ENCODE measurements around the gene LPAR1.
"Not testable (repeated sequence)": the region's sequence is repeated elsewhere in the genome, so short reads cannot be mapped to it uniquely, and the experiment has no call there.

LPAR1 gene

DNA sequence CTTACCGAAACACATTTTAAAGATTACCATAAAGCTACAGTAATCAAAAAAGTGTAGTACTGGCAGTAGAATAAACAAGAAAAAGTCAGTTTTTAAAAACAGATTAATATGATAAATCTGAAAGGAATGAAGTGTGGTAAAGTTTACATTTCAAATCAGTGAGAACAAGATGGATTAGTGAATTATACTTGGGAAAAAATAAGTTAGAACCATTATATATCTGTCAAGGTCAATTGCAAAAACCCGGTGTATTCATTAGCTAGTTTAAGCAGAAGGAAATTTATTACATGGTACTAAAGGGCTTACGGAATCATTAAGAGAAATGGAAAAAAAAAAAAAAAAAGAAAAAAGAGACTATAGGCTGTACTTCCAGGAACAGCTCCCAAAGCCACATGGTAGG, 205.3 kb downstream of the LPAR1 start:
- CTCF ChIA-PET: no interaction called here
- no peak for DNase-seq (ENCODE audit: extremely low spot score)
- POLR2A ChIA-PET: no interaction called here
- TF ChIP-seq, protein P1, sequence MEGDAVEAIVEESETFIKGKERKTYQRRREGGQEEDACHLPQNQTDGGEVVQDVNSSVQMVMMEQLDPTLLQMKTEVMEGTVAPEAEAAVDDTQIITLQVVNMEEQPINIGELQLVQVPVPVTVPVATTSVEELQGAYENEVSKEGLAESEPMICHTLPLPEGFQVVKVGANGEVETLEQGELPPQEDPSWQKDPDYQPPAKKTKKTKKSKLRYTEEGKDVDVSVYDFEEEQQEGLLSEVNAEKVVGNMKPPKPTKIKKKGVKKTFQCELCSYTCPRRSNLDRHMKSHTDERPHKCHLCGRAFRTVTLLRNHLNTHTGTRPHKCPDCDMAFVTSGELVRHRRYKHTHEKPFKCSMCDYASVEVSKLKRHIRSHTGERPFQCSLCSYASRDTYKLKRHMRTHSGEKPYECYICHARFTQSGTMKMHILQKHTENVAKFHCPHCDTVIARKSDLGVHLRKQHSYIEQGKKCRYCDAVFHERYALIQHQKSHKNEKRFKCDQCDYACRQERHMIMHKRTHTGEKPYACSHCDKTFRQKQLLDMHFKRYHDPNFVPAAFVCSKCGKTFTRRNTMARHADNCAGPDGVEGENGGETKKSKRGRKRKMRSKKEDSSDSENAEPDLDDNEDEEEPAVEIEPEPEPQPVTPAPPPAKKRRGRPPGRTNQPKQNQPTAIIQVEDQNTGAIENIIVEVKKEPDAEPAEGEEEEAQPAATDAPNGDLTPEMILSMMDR (IDR thresholded peaks at IDR 0.05; ENCODE audit: control extremely low read depth, extremely low read depth, low read depth, missing control alignments): no peak

DNA sequence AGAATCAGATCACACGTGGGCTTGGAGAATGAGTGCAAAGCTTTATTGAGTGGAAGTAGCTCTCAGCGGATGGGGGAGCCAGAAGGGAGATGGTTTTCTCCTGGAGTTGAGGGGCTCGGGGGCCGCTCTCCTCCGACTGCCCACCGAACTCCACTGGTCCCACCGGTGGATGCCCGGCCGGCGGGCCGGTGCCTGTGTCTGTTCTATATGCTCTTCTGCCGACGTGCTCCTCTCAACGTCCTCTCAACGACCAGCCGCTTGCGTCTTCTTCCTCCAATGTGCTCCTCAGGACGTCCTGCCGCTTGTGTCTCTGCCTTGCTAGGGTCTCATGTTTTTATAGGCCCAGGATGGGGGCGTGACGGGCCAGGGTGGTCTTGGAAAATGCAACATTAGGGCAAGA, 207.8 kb downstream of the LPAR1 start:
- POLR2A ChIA-PET: no interaction called here
- CTCF ChIA-PET: no interaction called here

DNA sequence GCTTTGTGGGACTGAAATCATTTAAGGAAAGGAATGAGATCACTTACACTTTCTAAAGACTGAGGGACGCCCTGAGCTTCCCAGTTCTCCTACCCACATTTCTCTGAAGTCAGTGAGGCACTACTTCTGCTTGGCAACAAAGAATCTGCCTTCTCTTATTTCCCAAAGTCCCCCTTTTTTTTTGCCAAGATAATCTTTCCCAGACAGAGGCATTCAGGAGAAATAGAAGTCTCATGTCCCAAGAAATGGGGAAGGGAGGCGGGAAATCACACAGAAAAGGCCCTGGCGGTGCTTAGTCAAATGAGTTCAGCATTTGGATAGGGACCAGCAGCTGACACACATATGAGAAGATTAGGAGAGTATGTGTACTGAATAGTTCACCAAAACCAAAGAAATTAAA, 210.0 kb downstream of the LPAR1 start:
- TF ChIP-seq, protein P1 (IDR thresholded peaks at IDR 0.05; ENCODE audit: control extremely low read depth, extremely low read depth, low read depth, missing control alignments): no peak
- POLR2A ChIA-PET: no interaction called here
- no peak for DNase-seq (ENCODE audit: extremely low spot score)
- CTCF ChIA-PET: no interaction called here

More for the DNA sequence above, 207.8 kb downstream of the LPAR1 start:
- TF ChIP-seq, protein P1 (IDR thresholded peaks at IDR 0.05; ENCODE audit: control extremely low read depth, extremely low read depth, low read depth, missing control alignments): no peak
- no peak for DNase-seq (ENCODE audit: extremely low spot score)

DNA sequence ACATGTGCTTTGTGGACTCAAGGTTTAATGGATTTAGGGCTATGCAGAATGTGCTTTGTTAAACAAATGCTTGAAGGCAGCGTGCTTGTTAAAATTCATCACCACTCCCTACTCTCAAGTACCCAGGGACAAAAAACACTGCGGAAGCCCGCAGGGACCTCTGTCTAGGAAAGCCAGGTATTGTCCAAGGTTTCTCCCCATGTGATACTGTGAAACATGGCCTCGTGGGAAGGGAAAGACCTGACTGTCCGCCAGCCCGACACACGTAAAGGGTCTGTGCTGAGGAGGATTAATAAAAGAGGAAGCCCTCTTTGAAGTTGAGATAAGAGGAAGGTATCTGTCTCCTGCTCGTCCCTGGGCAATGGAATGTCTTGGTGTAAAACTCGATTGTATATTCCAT, 211.9 kb downstream of the LPAR1 start:
- DNase-seq (ENCODE audit: extremely low spot score); POLR2A ChIA-PET; CTCF ChIA-PET: not testable (repeated sequence)

DNA sequence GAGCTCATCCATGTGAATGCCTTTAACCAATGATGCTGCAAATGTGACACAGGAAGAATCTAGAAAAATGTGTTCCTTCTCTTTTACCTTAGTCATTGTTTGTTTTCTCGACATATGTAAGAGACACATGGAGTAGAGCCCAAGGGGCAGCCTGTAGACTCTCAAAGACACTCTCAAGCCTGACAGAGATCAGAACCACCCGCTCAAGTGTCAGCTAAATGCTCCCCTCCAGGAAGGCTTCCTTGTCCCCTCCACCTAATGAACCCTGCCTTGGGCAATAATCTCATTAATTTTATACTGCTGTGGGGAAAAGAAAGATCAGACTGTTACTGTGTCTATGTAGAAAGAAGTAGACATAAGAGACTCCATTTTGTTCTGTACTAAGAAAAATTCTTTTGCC, 212.3 kb downstream of the LPAR1 start:
- TF ChIP-seq, protein P1 (IDR thresholded peaks at IDR 0.05; ENCODE audit: control extremely low read depth, extremely low read depth, low read depth, missing control alignments): no peak
- no peak for DNase-seq (ENCODE audit: extremely low spot score)
- ChIA-PET CTCF (no interaction called here), POLR2A (no interaction called here)

DNA sequence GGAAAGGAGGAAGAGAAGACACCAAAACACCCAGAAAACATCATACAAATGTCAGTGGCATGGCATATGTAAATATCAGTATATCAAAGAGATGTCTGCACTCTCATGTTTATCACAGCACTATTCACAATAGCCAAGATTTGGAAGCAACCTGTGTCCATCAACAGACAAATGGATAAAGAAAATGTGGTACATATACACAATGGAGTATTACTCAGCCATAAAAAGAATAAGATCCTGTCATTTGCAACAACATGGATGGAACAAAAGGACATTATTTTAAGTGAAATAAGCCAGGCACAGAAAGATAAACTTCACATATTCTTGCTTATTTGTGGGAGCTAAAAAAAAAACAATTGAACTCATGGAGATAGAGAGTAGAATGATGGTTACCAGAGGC, 213.1 kb downstream of the LPAR1 start:
- POLR2A ChIA-PET; CTCF ChIA-PET; DNase-seq (ENCODE audit: extremely low spot score): not testable (repeated sequence)

Measured in GM10248 (cell line).